Measurements from ENCODE around the gene PEPD.

GRCh38 chr19:33388231-33388724, 133.3 kb downstream of the PEPD start:
- TF ChIP-seq POLR2A (IDR thresholded peaks at IDR 0.05) (no peak), CTCF (IDR thresholded peaks at IDR 0.05) (no peak)

All from tibial nerve (tissue), 3 donors.